ENCODE measurements around the gene STK39.

DNA sequence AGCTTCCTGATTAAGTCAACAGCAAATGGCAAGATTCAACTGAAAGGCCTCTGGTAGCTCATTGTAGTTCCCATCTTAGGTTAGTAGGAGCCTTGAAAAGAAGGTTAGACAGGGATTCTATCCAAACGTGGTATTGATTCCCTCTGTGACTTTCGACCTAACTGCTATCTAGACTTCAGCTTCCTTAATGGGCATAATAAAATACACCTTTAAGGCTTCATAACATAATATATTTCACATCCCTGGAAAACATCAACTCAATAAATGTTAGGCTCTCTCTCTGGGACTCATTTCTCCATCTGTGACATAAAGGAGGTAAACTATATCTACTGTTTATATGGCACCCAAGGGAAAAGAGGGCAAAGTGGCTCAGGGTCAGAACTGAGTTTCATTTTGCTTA lies 60.9 kb downstream of the STK39 start:
- TF ChIP-seq, protein P1, sequence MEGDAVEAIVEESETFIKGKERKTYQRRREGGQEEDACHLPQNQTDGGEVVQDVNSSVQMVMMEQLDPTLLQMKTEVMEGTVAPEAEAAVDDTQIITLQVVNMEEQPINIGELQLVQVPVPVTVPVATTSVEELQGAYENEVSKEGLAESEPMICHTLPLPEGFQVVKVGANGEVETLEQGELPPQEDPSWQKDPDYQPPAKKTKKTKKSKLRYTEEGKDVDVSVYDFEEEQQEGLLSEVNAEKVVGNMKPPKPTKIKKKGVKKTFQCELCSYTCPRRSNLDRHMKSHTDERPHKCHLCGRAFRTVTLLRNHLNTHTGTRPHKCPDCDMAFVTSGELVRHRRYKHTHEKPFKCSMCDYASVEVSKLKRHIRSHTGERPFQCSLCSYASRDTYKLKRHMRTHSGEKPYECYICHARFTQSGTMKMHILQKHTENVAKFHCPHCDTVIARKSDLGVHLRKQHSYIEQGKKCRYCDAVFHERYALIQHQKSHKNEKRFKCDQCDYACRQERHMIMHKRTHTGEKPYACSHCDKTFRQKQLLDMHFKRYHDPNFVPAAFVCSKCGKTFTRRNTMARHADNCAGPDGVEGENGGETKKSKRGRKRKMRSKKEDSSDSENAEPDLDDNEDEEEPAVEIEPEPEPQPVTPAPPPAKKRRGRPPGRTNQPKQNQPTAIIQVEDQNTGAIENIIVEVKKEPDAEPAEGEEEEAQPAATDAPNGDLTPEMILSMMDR (IDR thresholded peaks at IDR 0.05; ENCODE audit: poor library complexity, severe bottlenecking) = no peak
- TF ChIP-seq EP300 (conservative IDR thresholded peaks at IDR 0.05; ENCODE audit: poor library complexity, severe bottlenecking) = no peak
- no peak for TF ChIP-seq RAD21 (conservative IDR thresholded peaks at IDR 0.05)
- TF ChIP-seq SMC3 (conservative IDR thresholded peaks at IDR 0.05; ENCODE audit: poor library complexity) = no peak
